HCT116 (cell line): Measurements from ENCODE around the gene ZBED3. TPM values are rescaled to one million over a fixed set of nuclear protein-coding genes. Genes with fewer than 3 reads are reported as not detected.

Source experiments
- ATAC-seq: fragments of 200-7000 bp; cut with Tn5 transposase; 2 replicates; pipeline ENCODE4 v1.9.1; 2020; ENCODE audit warnings: mild to moderate bottlenecking, moderate library complexity
- BruUV-seq: library from RNA; stranded (reverse); fragments of 400-500 nt; replicated peaks from 2 replicates; lab custom pipeline; 2021; lab: Mats Ljungman, UMichigan
- CTCF ChIA-PET: fragments of 300-600 bp; sonication (Branson Sonifier 250); formaldehyde crosslinking; loops from one replicate; lab custom pipeline; 2021; ENCODE audit warnings: antibody characterized with exemption; lab: Charles Lee
- POLR2A ChIA-PET: fragments of 300-600, 350-600 bp; sonication (Branson Sonifier 250); formaldehyde crosslinking; loops from one replicate; lab custom pipeline; 2021; ENCODE audit warnings: antibody characterized with exemption; lab: Charles Lee
- RAD21 ChIA-PET, 2 experiments: fragments of 300-600 bp; sonication (Branson Sonifier 250); formaldehyde crosslinking; loops; one replicate each; lab custom pipeline; 2023; ENCODE audit warnings: low total read pairs in 2 of 2; ENCODE audit not compliant: uncharacterized antibody in 2 of 2, unreplicated experiment in 2 of 2, low non-redundant PET in 1 of 2; lab: Charles Lee
- DNase-seq: peaks from one replicate; pipeline ENCODE4 v3.0.0-alpha.2; 2010; ENCODE audit warnings: low read depth, low spot score
- H2AFZ ChIP-seq: fragments of 200-600 bp; shearing (Covaris generic), sonication (generic); 2 replicates; pipeline ENCODE4 v1.6.1; 2017; ENCODE audit warnings: low read depth, mixed run types, mixed read lengths, antibody characterized with exemption, low read length; ENCODE audit not compliant: poor library complexity, severe bottlenecking
- H3K27ac ChIP-seq: 2 replicates; pipeline ENCODE4 v1.5.1; 2012; ENCODE audit warnings: low read depth, low read length
- H3K27me3 ChIP-seq: fragments of 200-600 bp; sonication (generic); 2 replicates; pipeline ENCODE4 v1.6.1; 2016; ENCODE audit warnings: mixed run types, low read length, mixed read lengths; ENCODE audit not compliant: insufficient read depth
- H3K36me3 ChIP-seq, 2 experiments: fragments of 200-500 bp in 1 of 2; fragments of 200-600 bp in 1 of 2; sonication (Bioruptor generic) in 1 of 2; sonication (generic) in 1 of 2; 2 replicates each; pipeline versions ENCODE4 v1.5.1 to v1.6.1; 2014 to 2016; ENCODE audit warnings: low read length in 2 of 2, inconsistent platforms in 1 of 2, mixed read lengths in 1 of 2, mixed run types in 1 of 2; ENCODE audit not compliant: insufficient read depth in 2 of 2, control insufficient read depth in 1 of 2
- H3K4me1 ChIP-seq, 2 experiments: fragments of 200-600 bp in 1 of 2; sonication (generic) in 1 of 2; 2 replicates each; pipeline versions ENCODE4 v1.5.1 to v1.6.1; 2012 to 2017; ENCODE audit warnings: low read length in 2 of 2, inconsistent platforms in 1 of 2, mild to moderate bottlenecking in 1 of 2, mixed read lengths in 1 of 2, mixed run types in 1 of 2, moderate library complexity in 1 of 2; ENCODE audit not compliant: insufficient read depth in 2 of 2, control insufficient read depth in 1 of 2
- H3K4me2 ChIP-seq: fragments of 200-600 bp; sonication (generic); 2 replicates; pipeline ENCODE4 v1.6.1; 2017; ENCODE audit warnings: mixed run types, low read length, mixed read lengths
- H3K4me3 ChIP-seq, 2 experiments: fragments of 200-600 bp in 1 of 2; sonication (generic) in 1 of 2; replicated peaks in 1 of 2; 2 replicates each; pipeline ENCODE4 v1.5.1; 2011 to 2016; ENCODE audit warnings: low read length in 2 of 2, control low read depth in 1 of 2, low read depth in 1 of 2, mild to moderate bottlenecking in 1 of 2, mixed read lengths in 1 of 2, mixed run types in 1 of 2
- H3K79me2 ChIP-seq: fragments of 200-600 bp; sonication (generic); 2 replicates; pipeline ENCODE4 v1.6.1; 2017; ENCODE audit warnings: mild to moderate bottlenecking, mixed run types, low read length, moderate library complexity, mixed read lengths; ENCODE audit not compliant: insufficient read depth
- H3K9ac ChIP-seq: fragments of 200-600 bp; sonication (generic); 2 replicates; pipeline ENCODE4 v1.6.1; 2016; ENCODE audit warnings: low read length, mixed read lengths
- H3K9me2 ChIP-seq: fragments of 200-600 bp; sonication (generic), shearing (Covaris generic); 2 replicates; pipeline ENCODE4 v1.6.1; 2017; ENCODE audit warnings: mixed run types, mild to moderate bottlenecking, moderate library complexity; ENCODE audit not compliant: insufficient read depth
- H3K9me3 ChIP-seq, 2 experiments: fragments of 200-500 bp in 1 of 2; fragments of 200-600 bp in 1 of 2; sonication (Bioruptor generic) in 1 of 2; sonication (generic) in 1 of 2; 2 replicates each; pipeline ENCODE4 v1.6.1; 2014 to 2017; ENCODE audit warnings: low read length in 2 of 2, mixed read lengths in 2 of 2, inconsistent platforms in 1 of 2, low read depth in 1 of 2, mild to moderate bottlenecking in 1 of 2, mixed run types in 1 of 2, moderate library complexity in 1 of 2; ENCODE audit not compliant: control insufficient read depth in 1 of 2, insufficient read depth in 1 of 2
- H4K20me1 ChIP-seq: fragments of 200-600 bp; sonication (generic), shearing (Covaris generic); 2 replicates; pipeline ENCODE4 v1.6.1; 2017; ENCODE audit warnings: mixed run types, mild to moderate bottlenecking, moderate library complexity; ENCODE audit not compliant: insufficient read depth
- CBX3 ChIP-seq: IDR thresholded peaks from 2 replicates; pipeline ENCODE4 v1.6.1; 2012; ENCODE audit warnings: low read depth
- ELF1 ChIP-seq: IDR thresholded peaks from 2 replicates; pipeline ENCODE4 v1.6.1; 2012; ENCODE audit warnings: low read depth, borderline replicate concordance
- FOSL1 ChIP-seq: IDR thresholded peaks from 2 replicates; pipeline ENCODE4 v1.6.1; 2012; ENCODE audit warnings: low read depth
- JUND ChIP-seq: IDR thresholded peaks from 2 replicates; pipeline ENCODE4 v1.6.1; 2012
- POLR2AphosphoS5 ChIP-seq: IDR thresholded peaks from 2 replicates; pipeline ENCODE4 v1.6.1; 2011; ENCODE audit warnings: mild to moderate bottlenecking, low read depth, low read length, moderate library complexity
- RAD21 ChIP-seq: IDR thresholded peaks from 2 replicates; pipeline ENCODE4 v1.6.1; 2012; ENCODE audit warnings: low read depth, mild to moderate bottlenecking
- SP1 ChIP-seq: IDR thresholded peaks from 2 replicates; pipeline ENCODE4 v1.6.1; 2012; ENCODE audit warnings: low read depth
- SRF ChIP-seq: IDR thresholded peaks from 2 replicates; pipeline ENCODE4 v1.6.1; 2012; ENCODE audit warnings: low read depth
- YY1 ChIP-seq: IDR thresholded peaks from 2 replicates; pipeline ENCODE4 v1.6.1; 2011; ENCODE audit warnings: low read length, low read depth, moderate library complexity, mild to moderate bottlenecking; ENCODE audit not compliant: insufficient replicate concordance; ENCODE audit errors: extremely low read depth
- ZNF274 ChIP-seq: fragments of 200-500 bp; sonication (Bioruptor generic); IDR thresholded peaks from 2 replicates; pipeline ENCODE4 v1.6.1; 2014; ENCODE audit warnings: mild to moderate bottlenecking, low read depth, low read length, inconsistent platforms
- intact Hi-C: fragments of 100-400 bp; cut with micrococcal nuclease; formaldehyde crosslinking; loops from 2 replicates; pipeline ENCODE4 v1.10.0; 2022
- total RNA-seq: library from RNA; stranded (reverse); gene quantifications from one replicate; pipeline ENCODE4 v1.2.1, GENCODE V29; 2021; ENCODE audit not compliant: unreplicated experiment
- TF ChIP-seq, protein P1 (sequence below): IDR thresholded peaks from 2 replicates; pipeline ENCODE4 v1.6.1; 2011; ENCODE audit warnings: mild to moderate bottlenecking, low read length, moderate library complexity; ENCODE audit not compliant: insufficient replicate concordance; ENCODE audit errors: extremely low read depth
- TF ChIP-seq, protein P2 (sequence below), 3 experiments: fragments of 200-600 bp in 1 of 3; sonication (generic) in 1 of 3; IDR thresholded peaks in 2 of 3; conservative IDR thresholded peaks in 1 of 3; 2 replicates each; pipeline ENCODE4 v1.5.1; 2012 to 2017; ENCODE audit warnings: low read depth in 2 of 3, low read length in 2 of 3, antibody characterized with exemption in 1 of 3, borderline replicate concordance in 1 of 3, control low read depth in 1 of 3, mild to moderate bottlenecking in 1 of 3, mixed read lengths in 1 of 3, mixed run types in 1 of 3, moderate library complexity in 1 of 3; ENCODE audit not compliant: insufficient read depth in 1 of 3
- TF ChIP-seq, protein P3 (sequence below): IDR thresholded peaks from 2 replicates; pipeline ENCODE4 v1.6.1; 2012; ENCODE audit warnings: low read depth
- TF ChIP-seq, protein P4 (sequence below): IDR thresholded peaks from 2 replicates; pipeline ENCODE4 v1.6.1; 2012

ZBED3 gene
- total RNA-seq, 1 experiment from 2014 or later = 12.7 TPM

DNA sequence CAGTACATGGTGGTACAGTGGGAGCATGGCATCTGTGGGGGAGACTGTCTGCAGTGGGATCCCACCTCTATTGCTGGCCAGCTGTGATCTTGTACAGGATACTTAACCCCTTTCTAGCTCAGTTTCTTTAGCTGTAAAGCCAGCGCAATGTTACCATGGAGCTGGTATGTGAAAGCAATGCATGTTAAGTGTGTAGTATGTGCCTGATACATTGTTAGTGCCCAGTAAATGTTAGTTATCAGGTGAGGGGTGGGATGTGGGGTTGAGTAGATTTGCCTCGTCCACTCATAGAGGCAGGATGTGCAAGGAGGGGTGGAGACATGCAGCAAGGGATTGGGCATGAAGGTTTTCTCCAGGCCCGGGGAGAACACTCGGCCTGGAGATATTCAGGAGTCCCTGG lies 12.3 kb downstream of the ZBED3 start:
- H3K9ac ChIP-seq = no peak overlapping the region
- ATAC-seq = no peak
- H3K9me3 ChIP-seq = no peaks in the 10 kb centered on the region
- ChIA-PET CTCF (no interaction called here), POLR2A (no interaction called here), RAD21 (no interaction called here)
- no peaks in the 10 kb centered on the region for H3K4me1 ChIP-seq
- no peak overlapping the region for H3K4me3 ChIP-seq
- intact Hi-C loops = no loop called here
- no peaks in the 10 kb centered on the region for H3K79me2 ChIP-seq
- H3K27ac ChIP-seq = no peak overlapping the region
- TF ChIP-seq RAD21 (no peak), SP1 (no peak), POLR2AphosphoS5 (no peak), JUND (no peak), CBX3 (no peak), YY1 (no peak), FOSL1 (no peak), ELF1 (no peak), SRF (no peak)
- TF ChIP-seq, protein P1, sequence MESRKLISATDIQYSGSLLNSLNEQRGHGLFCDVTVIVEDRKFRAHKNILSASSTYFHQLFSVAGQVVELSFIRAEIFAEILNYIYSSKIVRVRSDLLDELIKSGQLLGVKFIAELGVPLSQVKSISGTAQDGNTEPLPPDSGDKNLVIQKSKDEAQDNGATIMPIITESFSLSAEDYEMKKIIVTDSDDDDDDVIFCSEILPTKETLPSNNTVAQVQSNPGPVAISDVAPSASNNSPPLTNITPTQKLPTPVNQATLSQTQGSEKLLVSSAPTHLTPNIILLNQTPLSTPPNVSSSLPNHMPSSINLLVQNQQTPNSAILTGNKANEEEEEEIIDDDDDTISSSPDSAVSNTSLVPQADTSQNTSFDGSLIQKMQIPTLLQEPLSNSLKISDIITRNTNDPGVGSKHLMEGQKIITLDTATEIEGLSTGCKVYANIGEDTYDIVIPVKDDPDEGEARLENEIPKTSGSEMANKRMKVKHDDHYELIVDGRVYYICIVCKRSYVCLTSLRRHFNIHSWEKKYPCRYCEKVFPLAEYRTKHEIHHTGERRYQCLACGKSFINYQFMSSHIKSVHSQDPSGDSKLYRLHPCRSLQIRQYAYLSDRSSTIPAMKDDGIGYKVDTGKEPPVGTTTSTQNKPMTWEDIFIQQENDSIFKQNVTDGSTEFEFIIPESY = no peak
- no peaks in the 10 kb centered on the region for H3K9me2 ChIP-seq
- DNase-seq = no peak
- no peaks in the 10 kb centered on the region for H3K36me3 ChIP-seq
- H2AFZ ChIP-seq = no peak overlapping the region
- H3K27me3 ChIP-seq = no peaks in the 10 kb centered on the region
- no peaks in the 10 kb centered on the region for H4K20me1 ChIP-seq
- H3K4me2 ChIP-seq = no peak overlapping the region
- no TSS peak for BruUV-seq

DNA sequence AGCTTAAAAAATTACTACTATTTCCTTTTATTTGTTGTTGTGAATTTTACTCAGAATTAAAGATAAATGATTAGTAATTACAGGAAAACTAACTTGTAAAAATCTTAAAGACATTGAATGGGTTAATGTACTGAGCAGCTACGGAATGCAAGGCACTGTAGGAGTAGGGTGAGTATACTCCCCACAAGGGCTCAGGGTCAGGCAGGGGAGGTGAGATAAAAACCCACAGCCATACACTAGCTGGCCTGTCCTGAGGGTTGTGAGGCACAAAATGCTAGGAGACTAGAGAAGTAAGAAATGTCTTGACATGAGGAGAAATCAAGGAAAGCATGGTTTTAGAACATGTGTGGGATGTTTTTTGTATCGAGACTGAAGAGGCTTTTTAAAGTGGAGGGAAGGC lies 13.4 kb downstream of the ZBED3 start:
- no TSS peak for BruUV-seq
- H3K27ac ChIP-seq = no peak overlapping the region
- TF ChIP-seq, protein P2, sequence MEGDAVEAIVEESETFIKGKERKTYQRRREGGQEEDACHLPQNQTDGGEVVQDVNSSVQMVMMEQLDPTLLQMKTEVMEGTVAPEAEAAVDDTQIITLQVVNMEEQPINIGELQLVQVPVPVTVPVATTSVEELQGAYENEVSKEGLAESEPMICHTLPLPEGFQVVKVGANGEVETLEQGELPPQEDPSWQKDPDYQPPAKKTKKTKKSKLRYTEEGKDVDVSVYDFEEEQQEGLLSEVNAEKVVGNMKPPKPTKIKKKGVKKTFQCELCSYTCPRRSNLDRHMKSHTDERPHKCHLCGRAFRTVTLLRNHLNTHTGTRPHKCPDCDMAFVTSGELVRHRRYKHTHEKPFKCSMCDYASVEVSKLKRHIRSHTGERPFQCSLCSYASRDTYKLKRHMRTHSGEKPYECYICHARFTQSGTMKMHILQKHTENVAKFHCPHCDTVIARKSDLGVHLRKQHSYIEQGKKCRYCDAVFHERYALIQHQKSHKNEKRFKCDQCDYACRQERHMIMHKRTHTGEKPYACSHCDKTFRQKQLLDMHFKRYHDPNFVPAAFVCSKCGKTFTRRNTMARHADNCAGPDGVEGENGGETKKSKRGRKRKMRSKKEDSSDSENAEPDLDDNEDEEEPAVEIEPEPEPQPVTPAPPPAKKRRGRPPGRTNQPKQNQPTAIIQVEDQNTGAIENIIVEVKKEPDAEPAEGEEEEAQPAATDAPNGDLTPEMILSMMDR (IDR thresholded peaks at IDR 0.05 in 2 of 3, conservative IDR thresholded peaks at IDR 0.05 in 1 of 3; ENCODE audit: borderline replicate concordance in 1 of 3, insufficient read depth in 1 of 3, low read depth in 2 of 3, low read length in 2 of 3) = no peak
- TF ChIP-seq, protein P3, sequence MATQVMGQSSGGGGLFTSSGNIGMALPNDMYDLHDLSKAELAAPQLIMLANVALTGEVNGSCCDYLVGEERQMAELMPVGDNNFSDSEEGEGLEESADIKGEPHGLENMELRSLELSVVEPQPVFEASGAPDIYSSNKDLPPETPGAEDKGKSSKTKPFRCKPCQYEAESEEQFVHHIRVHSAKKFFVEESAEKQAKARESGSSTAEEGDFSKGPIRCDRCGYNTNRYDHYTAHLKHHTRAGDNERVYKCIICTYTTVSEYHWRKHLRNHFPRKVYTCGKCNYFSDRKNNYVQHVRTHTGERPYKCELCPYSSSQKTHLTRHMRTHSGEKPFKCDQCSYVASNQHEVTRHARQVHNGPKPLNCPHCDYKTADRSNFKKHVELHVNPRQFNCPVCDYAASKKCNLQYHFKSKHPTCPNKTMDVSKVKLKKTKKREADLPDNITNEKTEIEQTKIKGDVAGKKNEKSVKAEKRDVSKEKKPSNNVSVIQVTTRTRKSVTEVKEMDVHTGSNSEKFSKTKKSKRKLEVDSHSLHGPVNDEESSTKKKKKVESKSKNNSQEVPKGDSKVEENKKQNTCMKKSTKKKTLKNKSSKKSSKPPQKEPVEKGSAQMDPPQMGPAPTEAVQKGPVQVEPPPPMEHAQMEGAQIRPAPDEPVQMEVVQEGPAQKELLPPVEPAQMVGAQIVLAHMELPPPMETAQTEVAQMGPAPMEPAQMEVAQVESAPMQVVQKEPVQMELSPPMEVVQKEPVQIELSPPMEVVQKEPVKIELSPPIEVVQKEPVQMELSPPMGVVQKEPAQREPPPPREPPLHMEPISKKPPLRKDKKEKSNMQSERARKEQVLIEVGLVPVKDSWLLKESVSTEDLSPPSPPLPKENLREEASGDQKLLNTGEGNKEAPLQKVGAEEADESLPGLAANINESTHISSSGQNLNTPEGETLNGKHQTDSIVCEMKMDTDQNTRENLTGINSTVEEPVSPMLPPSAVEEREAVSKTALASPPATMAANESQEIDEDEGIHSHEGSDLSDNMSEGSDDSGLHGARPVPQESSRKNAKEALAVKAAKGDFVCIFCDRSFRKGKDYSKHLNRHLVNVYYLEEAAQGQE = no peak
- TF ChIP-seq ZNF274 = no peak
- TF ChIP-seq, protein P4, sequence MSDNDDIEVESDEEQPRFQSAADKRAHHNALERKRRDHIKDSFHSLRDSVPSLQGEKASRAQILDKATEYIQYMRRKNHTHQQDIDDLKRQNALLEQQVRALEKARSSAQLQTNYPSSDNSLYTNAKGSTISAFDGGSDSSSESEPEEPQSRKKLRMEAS = no peak

More for the DNA sequence above, 13.4 kb downstream of the ZBED3 start:
- H3K36me3 ChIP-seq = no peaks in the 10 kb centered on the region
- DNase-seq (no peak), ATAC-seq (no peak)
- POLR2A ChIA-PET = no interaction called here
- no peak overlapping the region for H2AFZ ChIP-seq
- H4K20me1 ChIP-seq = no peaks in the 10 kb centered on the region
- no peaks in the 10 kb centered on the region for H3K4me1 ChIP-seq
- no peak overlapping the region for H3K4me2 ChIP-seq
- intact Hi-C loops = no loop called here
- no peaks in the 10 kb centered on the region for H3K9me2 ChIP-seq
- no peaks in the 10 kb centered on the region for H3K27me3 ChIP-seq
- H3K79me2 ChIP-seq = no peaks in the 10 kb centered on the region
- CTCF ChIA-PET = no interaction called here
- no peak overlapping the region for H3K4me3 ChIP-seq
- RAD21 ChIA-PET = no interaction called here
- no peaks in the 10 kb centered on the region for H3K9me3 ChIP-seq
- H3K9ac ChIP-seq = no peak overlapping the region
